Right atrium auricular region (tissue), 2 donors: ENCODE measurements around the gene MEX3D. TPM values are rescaled to one million over a fixed set of nuclear protein-coding genes. Genes with fewer than 3 reads are reported as not detected.
A peak's percentile ranks its signal among the peaks of the same experiment; 100 is the strongest.

Experiments
- DNase-seq: peaks from one replicate; pipeline ENCODE4 v3.0.0-alpha.2; 2019; ENCODE audit warnings: low spot score
- H3K27ac ChIP-seq, 2 donors: fragments of 200-600 bp; sonication (generic); 1 replicate in 1 of 2; 2 replicates in 1 of 2; pipeline ENCODE4 v1.5.1; 2016 to 2019
- H3K27me3 ChIP-seq, 2 donors: fragments of 200-600 bp; sonication (generic); one replicate each; pipeline versions ENCODE4 v1.5.1 to v1.6.0; 2017 to 2019
- H3K36me3 ChIP-seq: fragments of 200-600 bp; sonication (generic); one replicate; pipeline ENCODE4 v1.5.1; 2016
- H3K4me1 ChIP-seq, 2 donors: fragments of 200-600 bp; sonication (generic); one replicate each; pipeline versions ENCODE4 v1.5.1 to v1.6.0; 2017 to 2019
- H3K4me3 ChIP-seq, 2 donors: fragments of 200-600 bp; sonication (generic); 1 replicate in 1 of 2; 2 replicates in 1 of 2; pipeline ENCODE4 v1.5.1; 2017 to 2019; ENCODE audit warnings: mild to moderate bottlenecking in 1 of 2, moderate library complexity in 1 of 2
- H3K9me3 ChIP-seq, 2 donors: fragments of 200-600 bp; sonication (generic); one replicate each; pipeline ENCODE4 v1.5.1; 2019
- total RNA-seq, 2 donors: library from RNA; depleted of rRNA; stranded (reverse); fragments of >200 nt; gene quantifications; one replicate each; pipeline ENCODE4 v1.1.0, GENCODE V29; 2016
- TF ChIP-seq, protein P1 (sequence below), 2 donors: fragments of 200-600 bp; sonication (generic); IDR thresholded peaks; one replicate each; pipeline ENCODE4 v1.5.1; 2019; ENCODE audit warnings: antibody characterized with exemption in 2 of 2

Gene MEX3D
- total RNA-seq, 2 donors from 2014 or later: 7.5 to 17.0 TPM

DNA sequence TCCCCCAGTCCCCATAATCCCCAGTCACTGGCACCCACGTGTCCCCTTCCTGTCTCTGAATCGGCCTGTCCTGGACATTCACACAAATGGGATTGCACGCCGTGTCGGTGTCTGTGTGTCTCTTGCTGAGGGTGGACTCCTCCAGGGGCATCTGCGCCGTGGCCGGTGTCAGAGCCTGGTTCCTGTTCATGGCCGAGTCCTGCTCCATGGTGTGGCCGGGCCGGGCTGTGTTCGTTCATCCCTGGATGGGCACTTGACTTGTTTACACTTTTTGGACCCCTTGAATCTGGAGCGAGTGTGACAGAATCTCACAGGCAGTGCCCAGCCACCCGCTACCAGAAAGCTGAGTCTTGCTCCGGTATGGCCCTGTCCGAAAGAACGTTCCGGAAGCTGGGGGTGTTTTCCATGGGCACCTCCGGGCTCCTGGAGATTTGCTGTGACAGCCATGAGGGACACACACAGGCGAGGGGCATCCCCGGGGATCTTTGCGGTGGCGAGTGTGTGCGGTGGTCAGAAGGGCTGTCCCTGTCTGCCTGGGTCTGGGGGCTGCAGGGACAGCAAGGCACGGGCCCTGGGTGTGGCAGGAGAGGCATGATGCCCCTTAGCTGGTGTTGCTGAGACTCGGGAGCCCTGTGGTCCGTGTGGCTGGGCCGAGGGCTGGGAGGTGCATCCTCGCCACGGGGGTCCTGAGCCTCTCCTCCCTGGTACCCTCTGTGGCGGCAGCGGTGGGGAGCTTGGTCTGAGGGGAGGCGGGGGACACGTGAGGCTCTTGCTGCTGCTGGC, 6.4 kb upstream of the MEX3D start:
- TF ChIP-seq, protein P1, sequence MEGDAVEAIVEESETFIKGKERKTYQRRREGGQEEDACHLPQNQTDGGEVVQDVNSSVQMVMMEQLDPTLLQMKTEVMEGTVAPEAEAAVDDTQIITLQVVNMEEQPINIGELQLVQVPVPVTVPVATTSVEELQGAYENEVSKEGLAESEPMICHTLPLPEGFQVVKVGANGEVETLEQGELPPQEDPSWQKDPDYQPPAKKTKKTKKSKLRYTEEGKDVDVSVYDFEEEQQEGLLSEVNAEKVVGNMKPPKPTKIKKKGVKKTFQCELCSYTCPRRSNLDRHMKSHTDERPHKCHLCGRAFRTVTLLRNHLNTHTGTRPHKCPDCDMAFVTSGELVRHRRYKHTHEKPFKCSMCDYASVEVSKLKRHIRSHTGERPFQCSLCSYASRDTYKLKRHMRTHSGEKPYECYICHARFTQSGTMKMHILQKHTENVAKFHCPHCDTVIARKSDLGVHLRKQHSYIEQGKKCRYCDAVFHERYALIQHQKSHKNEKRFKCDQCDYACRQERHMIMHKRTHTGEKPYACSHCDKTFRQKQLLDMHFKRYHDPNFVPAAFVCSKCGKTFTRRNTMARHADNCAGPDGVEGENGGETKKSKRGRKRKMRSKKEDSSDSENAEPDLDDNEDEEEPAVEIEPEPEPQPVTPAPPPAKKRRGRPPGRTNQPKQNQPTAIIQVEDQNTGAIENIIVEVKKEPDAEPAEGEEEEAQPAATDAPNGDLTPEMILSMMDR (IDR thresholded peaks at IDR 0.05): no peak
- H3K4me1 ChIP-seq: peaks cover 0 to 9% of the 10 kb centered on the region in 2 donors
- H3K9me3 ChIP-seq: no peaks in the 10 kb centered on the region
- no peak overlapping the region for H3K4me3 ChIP-seq
- DNase-seq: no peak
- no peak overlapping the region for H3K27ac ChIP-seq
- H3K27me3 ChIP-seq: no peaks in the 10 kb centered on the region
- peaks cover 17% of the 10 kb centered on the region for H3K36me3 ChIP-seq

DNA sequence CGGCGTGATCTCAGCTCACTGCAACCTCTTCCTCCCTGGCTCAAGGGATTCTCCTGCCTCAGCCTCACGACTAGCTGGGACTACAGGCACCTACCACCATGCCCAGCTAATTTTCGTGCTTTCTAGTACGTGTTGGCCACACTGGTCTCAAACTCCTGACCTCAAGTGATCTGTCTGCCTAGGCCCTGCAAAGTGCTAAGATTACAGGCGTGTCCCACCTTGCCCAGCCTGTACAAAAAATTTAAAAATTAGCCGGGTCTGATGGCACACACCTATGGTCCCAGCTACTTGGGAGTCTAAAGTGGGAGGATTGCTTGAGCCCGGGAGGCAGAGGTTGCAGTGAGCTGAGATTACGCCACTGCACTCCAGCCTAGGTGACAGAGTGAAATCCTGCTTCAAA, 4.7 kb upstream of the MEX3D start:
- Histone ChIP-seq H3K36me3 (peaks cover 8% of the 10 kb centered on the region), H3K27me3 (no peaks in the 10 kb centered on the region), H3K9me3 (no peaks in the 10 kb centered on the region), H3K4me1 (peaks cover 0 to 14% of the 10 kb centered on the region in 2 donors), H3K4me3 (no peak overlapping the region), H3K27ac (no peak overlapping the region)
- TF ChIP-seq, protein P1 (IDR thresholded peaks at IDR 0.05): no peak
- DNase-seq: no peak

DNA sequence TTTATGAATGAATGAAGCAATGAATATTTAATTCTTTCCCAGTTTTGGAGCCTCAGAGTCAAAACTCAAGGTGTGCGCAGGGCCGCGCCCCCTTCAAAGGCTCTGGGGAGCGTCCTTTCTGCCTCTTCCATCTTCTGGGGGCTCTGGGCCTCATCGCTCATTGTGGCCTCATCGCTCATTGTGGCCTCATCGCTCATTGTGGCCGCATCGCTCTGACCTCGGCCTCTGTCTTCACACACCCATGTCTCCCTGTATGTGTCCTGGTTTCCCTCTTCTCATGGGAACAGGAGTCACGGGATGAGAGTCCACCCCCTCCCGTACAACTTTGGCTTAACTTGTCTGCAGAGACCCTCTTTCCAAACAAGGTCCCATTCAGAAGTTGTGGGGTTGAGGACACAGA, 3.2 kb upstream of the MEX3D start:
- Histone ChIP-seq H3K4me3 (no peak overlapping the region), H3K4me1 (peaks cover 0 to 11% of the 10 kb centered on the region in 2 donors), H3K36me3 (no peaks in the 10 kb centered on the region), H3K27me3 (no peaks in the 10 kb centered on the region), H3K27ac (no peak overlapping the region), H3K9me3 (no peaks in the 10 kb centered on the region)
- TF ChIP-seq, protein P1 (IDR thresholded peaks at IDR 0.05): no peak
- no peak for DNase-seq

DNA sequence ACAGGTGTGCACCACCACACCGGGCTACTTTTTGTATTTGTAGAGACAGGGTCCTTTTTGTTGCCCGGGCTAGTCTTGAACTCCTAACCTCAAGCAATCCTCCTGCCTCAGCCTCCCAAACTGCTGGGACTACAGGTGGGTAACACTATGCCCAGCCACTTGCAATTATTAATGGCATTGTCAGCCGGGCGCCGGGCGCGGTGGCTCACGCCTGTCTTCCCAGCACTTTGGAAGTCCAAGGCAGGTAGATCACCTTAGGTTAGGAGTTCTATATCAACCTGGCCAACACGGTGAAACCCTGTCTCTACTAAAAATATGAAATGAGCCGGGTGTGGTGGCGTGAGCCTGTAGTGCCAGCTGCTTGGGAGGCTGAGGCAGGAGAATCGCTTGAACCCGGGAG, 2.7 kb upstream of the MEX3D start:
- no peak overlapping the region for H3K27ac ChIP-seq
- TF ChIP-seq, protein P1 (IDR thresholded peaks at IDR 0.05): no peak
- peaks cover 0 to 16% of the 10 kb centered on the region in 2 donors for H3K4me1 ChIP-seq
- no peak for DNase-seq
- no peaks in the 10 kb centered on the region for H3K36me3 ChIP-seq
- no peak overlapping the region for H3K4me3 ChIP-seq
- H3K9me3 ChIP-seq: no peaks in the 10 kb centered on the region
- no peaks in the 10 kb centered on the region for H3K27me3 ChIP-seq

DNA sequence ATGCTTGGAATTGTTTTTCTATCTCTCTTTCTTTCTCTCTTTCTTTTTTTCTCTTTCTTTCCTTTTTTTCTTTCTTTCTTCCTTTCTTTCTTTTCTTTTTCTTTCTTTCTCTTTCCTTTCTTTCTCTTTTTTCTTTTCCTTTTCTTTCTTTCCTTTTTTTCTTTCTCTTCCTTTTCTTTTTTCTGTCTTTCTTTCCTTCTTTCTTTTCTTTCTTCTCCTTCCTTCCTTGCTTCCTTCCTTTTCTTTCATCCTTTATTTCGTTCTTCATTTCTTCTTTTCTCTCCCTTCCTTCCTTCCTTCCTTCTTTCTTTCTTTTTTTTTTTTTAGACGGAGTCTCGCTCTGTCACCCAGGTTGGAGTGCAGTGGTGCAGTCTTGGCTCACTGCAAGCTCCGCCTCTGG, 1.9 kb upstream of the MEX3D start:
- no peaks in the 10 kb centered on the region for H3K36me3 ChIP-seq
- peaks cover 0 to 18% of the 10 kb centered on the region in 2 donors for H3K4me1 ChIP-seq
- DNase-seq: no peak
- no peak overlapping the region for H3K4me3 ChIP-seq
- H3K27me3 ChIP-seq: no peaks in the 10 kb centered on the region
- no peak overlapping the region for H3K27ac ChIP-seq
- TF ChIP-seq, protein P1 (IDR thresholded peaks at IDR 0.05): no peak
- no peaks in the 10 kb centered on the region for H3K9me3 ChIP-seq

DNA sequence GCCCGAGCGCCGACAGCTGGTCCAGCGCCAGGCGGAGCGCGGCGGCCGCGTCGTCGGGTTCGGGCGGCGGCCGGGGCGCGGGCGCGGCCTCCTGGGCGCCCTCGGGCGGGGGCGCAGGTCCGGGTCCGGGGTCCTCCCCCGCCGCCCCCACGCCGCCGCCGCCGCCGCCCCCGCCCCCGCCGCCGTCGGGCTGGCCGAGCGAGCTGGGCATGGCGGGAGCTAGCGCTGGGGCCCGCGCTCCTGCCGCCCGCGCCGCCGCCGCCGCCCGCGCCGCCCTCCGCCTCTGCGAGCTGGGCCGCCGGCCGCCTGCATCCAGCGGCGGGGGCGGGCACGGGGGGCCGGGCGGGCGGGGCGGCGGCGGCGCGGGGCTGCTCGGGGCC, 287 bp downstream of the MEX3D start:
- Histone ChIP-seq H3K36me3 (no peaks in the 10 kb centered on the region), H3K9me3 (no peaks in the 10 kb centered on the region), H3K27ac (no peak overlapping the region), H3K4me1 (peaks cover 0 to 18% of the 10 kb centered on the region in 2 donors), H3K4me3 (peak overlapping the region in 1 of 2 donors; percentile 63), H3K27me3 (no peaks in the 10 kb centered on the region)
- TF ChIP-seq, protein P1 (IDR thresholded peaks at IDR 0.05): no peak
- no peak for DNase-seq
